Measurements from ENCODE around the gene DNAJC13. TPM values are rescaled to one million over a fixed set of nuclear protein-coding genes. Genes with fewer than 3 reads are reported as not detected.

DNAJC13 gene
- total and polyA plus RNA-seq, 12 donors: 6.3 to 40.5 (median 30.8) TPM

GRCh38 chr3:132568422-132568821 lies 151.1 kb downstream of the DNAJC13 start:
- ATAC-seq (no peak), DNase-seq (no peak)
- TF ChIP-seq CTCF (IDR thresholded peaks at IDR 0.05): no peak
- intact Hi-C loops (cut with DNase I): no loop called here
- Histone ChIP-seq H3K27ac (peak overlapping the region in 4 of 10 donors; percentile 16 to 59 (median 35)), H3K36me3 (peaks cover 0 to 32% (median 0%) of the 10 kb centered on the region in 9 donors), H3K4me3 (no peak overlapping the region), H3K27me3 (no peaks in the 10 kb centered on the region), H3K9me3 (peaks cover 0 to 8% (median 0%) of the 10 kb centered on the region in 11 donors), H3K4me1 (peaks cover 0 to 12% (median 0%) of the 10 kb centered on the region in 9 donors)
- WGBS, 2 donors: 79% methylated on average over 2 of the region's 2 CpGs

GRCh38 chr3:132569153-132569552 lies 151.9 kb downstream of the DNAJC13 start:
- Histone ChIP-seq H3K27ac (peak overlapping the region in 6 of 10 donors; percentile 16 to 59 (median 35)), H3K27me3 (no peaks in the 10 kb centered on the region), H3K36me3 (peaks cover 0 to 38% (median 4%) of the 10 kb centered on the region in 9 donors), H3K9me3 (peaks cover 0 to 8% (median 0%) of the 10 kb centered on the region in 11 donors), H3K4me1 (peaks cover 0 to 12% (median 0%) of the 10 kb centered on the region in 9 donors), H3K4me3 (no peak overlapping the region)
- TF ChIP-seq CTCF (IDR thresholded peaks at IDR 0.05): no peak
- DNase-seq (no peak), ATAC-seq (peak in 5 of 8 donors; percentile 59 to 76 (median 66))
- intact Hi-C loops (cut with DNase I): no loop called here
- 43 to 45% methylated on average over 2 of the region's 2 CpGs for WGBS, 2 donors

- H3K4me1 ChIP-seq: peaks cover 0 to 15% (median 0%) of the 10 kb centered on the region in 9 donors
- peaks cover 0 to 42% (median 4%) of the 10 kb centered on the region in 9 donors for H3K36me3 ChIP-seq
- intact Hi-C loops (cut with DNase I): no loop called here
- no peak for TF ChIP-seq CTCF (IDR thresholded peaks at IDR 0.05)
- H3K27ac ChIP-seq: peak overlapping the region in 7 of 10 donors; percentile 16 to 59 (median 36)
- no peak overlapping the region for H3K4me3 ChIP-seq
- ATAC-seq: peak in 6 of 8 donors; percentile 17 to 66 (median 46)
- H3K27me3 ChIP-seq: no peaks in the 10 kb centered on the region
- WGBS, 2 donors: 42 to 44% methylated on average over 1 of the region's 1 CpG
- DNase-seq: no peak
- H3K9me3 ChIP-seq: peaks cover 0 to 8% (median 0%) of the 10 kb centered on the region in 11 donors
Measured at GRCh38 chr3:132569580-132569979, 152.3 kb downstream of the DNAJC13 start.

GRCh38 chr3:132570016-132570415 lies 152.7 kb downstream of the DNAJC13 start:
- no peaks in the 10 kb centered on the region for H3K27me3 ChIP-seq
- peaks cover 0 to 8% (median 0%) of the 10 kb centered on the region in 11 donors for H3K9me3 ChIP-seq
- peaks cover 0 to 46% (median 8%) of the 10 kb centered on the region in 9 donors for H3K36me3 ChIP-seq
- no peak for TF ChIP-seq CTCF (IDR thresholded peaks at IDR 0.05)
- no peak for DNase-seq
- peaks cover 0 to 15% (median 0%) of the 10 kb centered on the region in 9 donors for H3K4me1 ChIP-seq
- intact Hi-C loops (cut with DNase I): no loop called here
- WGBS, 2 donors: 77 to 78% methylated on average over 2 of the region's 2 CpGs
- H3K27ac ChIP-seq: peak overlapping the region in 6 of 10 donors; percentile 16 to 59 (median 39)
- no peak overlapping the region for H3K4me3 ChIP-seq
- ATAC-seq: peak in 1 of 8 donors; percentile 27

All from heart right ventricle (tissue), 16 donors.